Measurements from ENCODE around the gene SNRNP200.

DNA sequence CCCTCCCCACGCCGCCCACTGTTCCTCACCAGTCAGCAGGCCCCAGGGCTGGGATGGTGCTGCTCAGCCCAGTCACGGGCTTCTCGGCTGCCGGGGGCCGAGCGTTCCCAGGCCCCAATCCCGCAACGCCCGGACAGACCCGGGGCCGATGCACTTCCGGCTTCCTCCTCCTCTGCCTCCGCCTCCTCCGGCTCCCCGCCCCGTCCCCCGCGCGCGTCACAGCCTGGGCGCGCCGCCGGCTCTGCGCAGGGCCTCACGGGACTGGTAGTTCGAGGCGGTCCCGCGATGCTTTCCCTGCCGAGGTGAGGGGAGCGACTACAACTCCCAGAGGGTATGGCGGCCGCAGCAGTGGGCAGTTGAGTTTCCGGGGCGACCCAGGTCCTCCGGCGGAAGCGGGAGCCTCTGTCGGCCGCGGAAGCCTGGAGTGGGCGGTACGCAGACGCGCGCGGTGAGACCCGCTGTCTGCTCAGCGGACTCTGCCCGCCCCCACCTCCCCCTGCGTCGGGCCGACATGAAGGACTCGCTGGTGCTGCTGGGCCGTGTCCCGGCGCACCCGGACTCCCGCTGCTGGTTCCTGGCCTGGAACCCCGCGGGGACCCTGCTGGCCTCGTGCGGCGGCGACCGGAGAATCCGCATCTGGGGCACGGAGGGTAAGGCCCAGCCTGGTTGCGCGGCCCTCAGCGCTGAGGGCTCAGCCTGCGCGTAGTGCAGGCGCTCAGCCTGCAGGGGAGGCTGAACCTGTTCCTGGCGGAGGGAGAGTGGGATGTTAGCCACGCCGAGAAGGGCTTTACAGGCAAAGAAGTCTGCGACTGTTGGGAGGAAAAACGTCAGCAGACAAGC is 39.3 kb downstream of the SNRNP200 start, which contains the start of the genes CIAO1 and TMEM127:
- TF ChIP-seq BACH2 (CRISPR knock-in tag; IDR thresholded peaks at IDR 0.05; ENCODE audit: borderline replicate concordance): no peak
- no peak for TF ChIP-seq PPARA (CRISPR knock-in tag; IDR thresholded peaks at IDR 0.05; ENCODE audit: borderline replicate concordance)
- no peak for TF ChIP-seq TOX (CRISPR knock-in tag; IDR thresholded peaks at IDR 0.05; ENCODE audit: borderline replicate concordance)
- no peak for TF ChIP-seq ESRRG (CRISPR knock-in tag; IDR thresholded peaks at IDR 0.05)
- TF ChIP-seq, protein P1, sequence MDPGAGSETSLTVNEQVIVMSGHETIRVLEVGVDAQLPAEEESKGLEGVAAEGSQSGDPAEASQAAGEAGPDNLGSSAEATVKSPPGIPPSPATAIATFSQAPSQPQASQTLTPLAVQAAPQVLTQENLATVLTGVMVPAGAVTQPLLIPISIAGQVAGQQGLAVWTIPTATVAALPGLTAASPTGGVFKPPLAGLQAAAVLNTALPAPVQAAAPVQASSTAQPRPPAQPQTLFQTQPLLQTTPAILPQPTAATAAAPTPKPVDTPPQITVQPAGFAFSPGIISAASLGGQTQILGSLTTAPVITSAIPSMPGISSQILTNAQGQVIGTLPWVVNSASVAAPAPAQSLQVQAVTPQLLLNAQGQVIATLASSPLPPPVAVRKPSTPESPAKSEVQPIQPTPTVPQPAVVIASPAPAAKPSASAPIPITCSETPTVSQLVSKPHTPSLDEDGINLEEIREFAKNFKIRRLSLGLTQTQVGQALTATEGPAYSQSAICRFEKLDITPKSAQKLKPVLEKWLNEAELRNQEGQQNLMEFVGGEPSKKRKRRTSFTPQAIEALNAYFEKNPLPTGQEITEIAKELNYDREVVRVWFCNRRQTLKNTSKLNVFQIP (CRISPR knock-in tag; IDR thresholded peaks at IDR 0.05; ENCODE audit: borderline replicate concordance, low read depth): no peak
- TF ChIP-seq, protein P2, sequence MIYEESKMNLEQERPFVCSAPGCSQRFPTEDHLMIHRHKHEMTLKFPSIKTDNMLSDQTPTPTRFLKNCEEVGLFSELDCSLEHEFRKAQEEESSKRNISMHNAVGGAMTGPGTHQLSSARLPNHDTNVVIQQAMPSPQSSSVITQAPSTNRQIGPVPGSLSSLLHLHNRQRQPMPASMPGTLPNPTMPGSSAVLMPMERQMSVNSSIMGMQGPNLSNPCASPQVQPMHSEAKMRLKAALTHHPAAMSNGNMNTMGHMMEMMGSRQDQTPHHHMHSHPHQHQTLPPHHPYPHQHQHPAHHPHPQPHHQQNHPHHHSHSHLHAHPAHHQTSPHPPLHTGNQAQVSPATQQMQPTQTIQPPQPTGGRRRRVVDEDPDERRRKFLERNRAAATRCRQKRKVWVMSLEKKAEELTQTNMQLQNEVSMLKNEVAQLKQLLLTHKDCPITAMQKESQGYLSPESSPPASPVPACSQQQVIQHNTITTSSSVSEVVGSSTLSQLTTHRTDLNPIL (CRISPR knock-in tag; IDR thresholded peaks at IDR 0.05; ENCODE audit: low read depth): no peak
- TF ChIP-seq, protein P3, sequence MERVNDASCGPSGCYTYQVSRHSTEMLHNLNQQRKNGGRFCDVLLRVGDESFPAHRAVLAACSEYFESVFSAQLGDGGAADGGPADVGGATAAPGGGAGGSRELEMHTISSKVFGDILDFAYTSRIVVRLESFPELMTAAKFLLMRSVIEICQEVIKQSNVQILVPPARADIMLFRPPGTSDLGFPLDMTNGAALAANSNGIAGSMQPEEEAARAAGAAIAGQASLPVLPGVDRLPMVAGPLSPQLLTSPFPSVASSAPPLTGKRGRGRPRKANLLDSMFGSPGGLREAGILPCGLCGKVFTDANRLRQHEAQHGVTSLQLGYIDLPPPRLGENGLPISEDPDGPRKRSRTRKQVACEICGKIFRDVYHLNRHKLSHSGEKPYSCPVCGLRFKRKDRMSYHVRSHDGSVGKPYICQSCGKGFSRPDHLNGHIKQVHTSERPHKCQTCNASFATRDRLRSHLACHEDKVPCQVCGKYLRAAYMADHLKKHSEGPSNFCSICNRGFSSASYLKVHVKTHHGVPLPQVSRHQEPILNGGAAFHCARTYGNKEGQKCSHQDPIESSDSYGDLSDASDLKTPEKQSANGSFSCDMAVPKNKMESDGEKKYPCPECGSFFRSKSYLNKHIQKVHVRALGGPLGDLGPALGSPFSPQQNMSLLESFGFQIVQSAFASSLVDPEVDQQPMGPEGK (CRISPR knock-in tag; IDR thresholded peaks at IDR 0.05; ENCODE audit: borderline replicate concordance): no peak
- no peak for TF ChIP-seq GLIS3 (CRISPR knock-in tag; IDR thresholded peaks at IDR 0.05)
- TF ChIP-seq ARNTL (CRISPR knock-in tag; IDR thresholded peaks at IDR 0.05; ENCODE audit: borderline replicate concordance, low read depth): no peak
- no peak for TF ChIP-seq ZFP30 (CRISPR knock-in tag; IDR thresholded peaks at IDR 0.05)
- TF ChIP-seq TCF4 (CRISPR knock-in tag; IDR thresholded peaks at IDR 0.05; ENCODE audit: borderline replicate concordance): no peak
- TF ChIP-seq RARB (CRISPR knock-in tag; IDR thresholded peaks at IDR 0.05): no peak
- no peak for TF ChIP-seq ZNF70 (CRISPR knock-in tag; IDR thresholded peaks at IDR 0.05)
- no peak for TF ChIP-seq ISL1 (CRISPR knock-in tag; IDR thresholded peaks at IDR 0.05)

Measured in SK-N-SH treated with all-trans-retinoic acid at 6 μM for 48 hours (cell line).